Measurements from ENCODE around the gene SCN5A.

The SCN5A gene

DNA sequence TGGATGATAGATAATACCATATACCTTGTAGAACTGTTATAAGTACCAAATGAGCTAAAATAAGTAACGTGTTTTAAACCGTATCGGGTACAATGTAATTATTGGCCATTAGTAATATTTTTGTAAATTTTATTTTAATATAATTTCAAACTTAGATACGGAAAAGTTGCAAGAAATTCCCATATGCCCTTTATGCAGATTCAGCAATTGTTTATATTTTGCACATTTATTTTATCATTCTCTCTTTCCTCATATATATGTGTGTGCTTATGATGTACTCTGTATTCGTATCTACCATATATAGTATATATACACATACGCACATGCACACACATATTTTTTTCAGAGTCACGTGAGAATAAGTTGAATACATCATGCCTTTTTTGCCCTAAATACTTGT is 114.9 kb downstream of the SCN5A start:
- TF ChIP-seq, protein P1, sequence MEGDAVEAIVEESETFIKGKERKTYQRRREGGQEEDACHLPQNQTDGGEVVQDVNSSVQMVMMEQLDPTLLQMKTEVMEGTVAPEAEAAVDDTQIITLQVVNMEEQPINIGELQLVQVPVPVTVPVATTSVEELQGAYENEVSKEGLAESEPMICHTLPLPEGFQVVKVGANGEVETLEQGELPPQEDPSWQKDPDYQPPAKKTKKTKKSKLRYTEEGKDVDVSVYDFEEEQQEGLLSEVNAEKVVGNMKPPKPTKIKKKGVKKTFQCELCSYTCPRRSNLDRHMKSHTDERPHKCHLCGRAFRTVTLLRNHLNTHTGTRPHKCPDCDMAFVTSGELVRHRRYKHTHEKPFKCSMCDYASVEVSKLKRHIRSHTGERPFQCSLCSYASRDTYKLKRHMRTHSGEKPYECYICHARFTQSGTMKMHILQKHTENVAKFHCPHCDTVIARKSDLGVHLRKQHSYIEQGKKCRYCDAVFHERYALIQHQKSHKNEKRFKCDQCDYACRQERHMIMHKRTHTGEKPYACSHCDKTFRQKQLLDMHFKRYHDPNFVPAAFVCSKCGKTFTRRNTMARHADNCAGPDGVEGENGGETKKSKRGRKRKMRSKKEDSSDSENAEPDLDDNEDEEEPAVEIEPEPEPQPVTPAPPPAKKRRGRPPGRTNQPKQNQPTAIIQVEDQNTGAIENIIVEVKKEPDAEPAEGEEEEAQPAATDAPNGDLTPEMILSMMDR (IDR thresholded peaks at IDR 0.05; ENCODE audit: borderline replicate concordance, insufficient read depth, low read depth, low read length) = no peak
- no peak overlapping the region for H3K4me3 ChIP-seq (ENCODE audit: low read depth, low read length)

- TF ChIP-seq, protein P1 (IDR thresholded peaks at IDR 0.05; ENCODE audit: borderline replicate concordance, insufficient read depth, low read depth, low read length) = no peak
- H3K4me3 ChIP-seq (ENCODE audit: low read depth, low read length) = no peak overlapping the region
These were observed 115.3 kb downstream of the SCN5A start for GRCh38 chr3:38534180-38534579.

GRCh38 chr3:38533285-38533976 is 116.1 kb downstream of the SCN5A start:
- TF ChIP-seq, protein P1 (IDR thresholded peaks at IDR 0.05; ENCODE audit: borderline replicate concordance, insufficient read depth, low read depth, low read length) = no peak
- H3K4me3 ChIP-seq (ENCODE audit: low read depth, low read length) = no peak overlapping the region

- TF ChIP-seq, protein P1 (IDR thresholded peaks at IDR 0.05; ENCODE audit: borderline replicate concordance, insufficient read depth, low read depth, low read length) = no peak
- no peak overlapping the region for H3K4me3 ChIP-seq (ENCODE audit: low read depth, low read length)
These were observed 117.0 kb downstream of the SCN5A start for GRCh38 chr3:38532529-38532928.

DNA sequence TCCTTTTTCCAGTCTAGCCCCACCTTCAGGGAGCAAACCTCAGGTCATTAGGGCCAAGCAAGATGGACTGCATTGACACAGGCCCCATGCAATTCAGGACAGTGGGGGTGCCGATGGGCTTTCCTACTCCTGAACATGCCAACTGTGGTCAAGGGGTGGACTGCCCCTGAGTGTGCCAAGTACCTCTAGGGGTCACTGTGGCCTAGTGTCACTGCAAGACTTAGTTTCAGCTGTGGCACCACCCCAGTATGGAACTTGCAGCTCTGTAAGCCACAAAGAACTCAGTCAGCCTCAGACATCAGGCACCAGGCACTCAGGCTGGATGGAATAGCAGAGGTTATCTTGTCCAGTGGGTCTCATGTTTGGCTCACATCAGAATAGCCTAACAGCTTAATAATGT is 121.0 kb downstream of the SCN5A start:
- H3K4me3 ChIP-seq (ENCODE audit: low read depth, low read length) = no peak overlapping the region
- TF ChIP-seq, protein P1 (IDR thresholded peaks at IDR 0.05; ENCODE audit: borderline replicate concordance, insufficient read depth, low read depth, low read length) = peak; percentile 4; the same call in 1 of the 2 replicates

GRCh38 chr3:38526792-38527191 is 122.7 kb downstream of the SCN5A start:
- no peak overlapping the region for H3K4me3 ChIP-seq (ENCODE audit: low read depth, low read length)
- TF ChIP-seq, protein P1 (IDR thresholded peaks at IDR 0.05; ENCODE audit: borderline replicate concordance, insufficient read depth, low read depth, low read length) = no peak

DNA sequence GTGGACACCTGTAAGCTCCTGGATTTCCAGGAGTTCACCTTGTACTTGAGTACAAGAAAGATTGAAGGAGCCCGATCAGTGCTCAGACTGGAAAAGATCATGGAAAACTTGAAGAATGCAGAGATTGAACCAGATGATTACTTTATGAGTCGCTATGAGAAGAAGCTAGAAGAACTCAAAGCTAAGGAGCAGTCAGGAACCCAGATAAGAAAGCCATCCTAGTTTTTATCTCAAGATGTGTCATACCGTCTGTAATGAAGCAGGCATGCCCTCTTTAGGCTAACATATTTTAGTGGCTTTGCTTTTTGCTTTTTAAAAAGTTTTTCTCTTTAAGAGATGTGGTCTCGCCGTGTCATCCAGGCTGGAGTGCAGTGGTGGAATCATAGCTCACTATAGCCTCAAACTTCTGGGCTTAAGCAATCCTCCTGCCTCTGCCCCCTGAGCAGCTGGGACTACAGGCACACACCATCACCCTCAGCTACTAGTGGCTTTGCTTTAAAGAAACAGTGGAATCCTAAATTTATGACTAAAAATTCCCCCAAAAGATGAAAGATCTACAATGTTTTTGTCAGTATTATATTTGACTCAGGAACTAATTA is 125.2 kb downstream of the SCN5A start:
- H3K4me3 ChIP-seq (ENCODE audit: low read depth, low read length) = no peak overlapping the region
- TF ChIP-seq, protein P1 (IDR thresholded peaks at IDR 0.05; ENCODE audit: borderline replicate concordance, insufficient read depth, low read depth, low read length) = no peak

All from GM12875 (cell line).